CD14-positive monocyte (primary cell): Measurements from ENCODE around the gene PEX11G. TPM values are rescaled to one million over a fixed set of nuclear protein-coding genes. Genes with fewer than 3 reads are reported as not detected.

Experiments
- DNase-seq, 3 donors: peaks; one replicate each; pipeline ENCODE4 v3.0.0-alpha.2; 2011 to 2022
- H2AFZ ChIP-seq: 2 replicates; pipeline ENCODE4 v1.6.0; 2012; ENCODE audit warnings: mild to moderate bottlenecking, low read depth, low read length, inconsistent platforms; ENCODE audit not compliant: insufficient read depth, poor library complexity, severe bottlenecking
- H3K27ac ChIP-seq, 2 donors: 1 replicate in 1 of 2; 2 replicates in 1 of 2; pipeline ENCODE4 v1.5.1; 2012 to 2013; ENCODE audit warnings: low read length in 2 of 2, control low read depth in 1 of 2, inconsistent platforms in 1 of 2, low read depth in 1 of 2, mild to moderate bottlenecking in 1 of 2
- H3K27me3 ChIP-seq, 2 donors: one replicate each; pipeline versions ENCODE4 v1.6.0 to v1.6.1; 2011 to 2013; ENCODE audit warnings: low read length in 2 of 2; ENCODE audit not compliant: control insufficient read depth in 2 of 2, insufficient read depth in 2 of 2
- H3K36me3 ChIP-seq, 2 donors: replicated peaks in 1 of 2; 1 replicate in 1 of 2; 2 replicates in 1 of 2; pipeline versions ENCODE4 v1.5.1 to v1.6.1; 2012 to 2013; ENCODE audit warnings: low read length in 2 of 2, control low read depth in 1 of 2, inconsistent platforms in 1 of 2, mild to moderate bottlenecking in 1 of 2; ENCODE audit not compliant: insufficient read depth in 2 of 2, control insufficient read depth in 1 of 2
- H3K4me1 ChIP-seq, 2 donors: 1 replicate in 1 of 2; 2 replicates in 1 of 2; pipeline versions ENCODE4 v1.5.1 to v1.6.1; 2012 to 2013; ENCODE audit warnings: low read length in 2 of 2, control low read depth in 1 of 2, inconsistent platforms in 1 of 2, mild to moderate bottlenecking in 1 of 2, moderate library complexity in 1 of 2; ENCODE audit not compliant: insufficient read depth in 2 of 2, control insufficient read depth in 1 of 2
- H3K4me2 ChIP-seq: replicated peaks from 2 replicates; pipeline ENCODE3; 2012; ENCODE audit warnings: low read length, moderate library complexity, mild to moderate bottlenecking; ENCODE audit not compliant: poor library complexity, severe bottlenecking; ENCODE audit errors: extremely low read depth
- H3K4me3 ChIP-seq, 3 experiments: fragments of 200-600 bp in 1 of 3; sonication (generic) in 1 of 3; replicated peaks in 1 of 3; 1 replicate in 2 of 3; 2 replicates in 1 of 3; pipeline ENCODE4 v1.5.1; 2011 to 2013; ENCODE audit warnings: low read length in 3 of 3, mild to moderate bottlenecking in 3 of 3, control low read depth in 2 of 3, low read depth in 2 of 3, inconsistent platforms in 1 of 3, moderate library complexity in 1 of 3
- H3K79me2 ChIP-seq: 2 replicates; pipeline ENCODE4 v1.6.0; 2012; ENCODE audit warnings: mild to moderate bottlenecking, control low read depth, inconsistent platforms, low read length, moderate library complexity; ENCODE audit not compliant: insufficient read depth
- H3K9ac ChIP-seq: 2 replicates; pipeline ENCODE4 v1.6.0; 2017; ENCODE audit warnings: low read length, mild to moderate bottlenecking; ENCODE audit not compliant: insufficient read depth, poor library complexity, severe bottlenecking
- H3K9me3 ChIP-seq, 2 donors: replicated peaks in 1 of 2; 1 replicate in 1 of 2; 2 replicates in 1 of 2; pipeline versions ENCODE4 v1.5.1 to v1.6.1; 2012 to 2013; ENCODE audit warnings: low read length in 2 of 2, control low read depth in 1 of 2; ENCODE audit not compliant: control insufficient read depth in 1 of 2, insufficient read depth in 1 of 2
- H4K20me1 ChIP-seq: 2 replicates; pipeline ENCODE4 v1.6.0; 2012; ENCODE audit warnings: mild to moderate bottlenecking, low read length, control low read depth, moderate library complexity; ENCODE audit not compliant: insufficient read depth
- H3K27ac Mint-ChIP-seq, 7 donors: one replicate each; pipeline ENCODE4 v1.8.0; 2020; ENCODE audit warnings: mild to moderate bottlenecking in 7 of 7, mixed read lengths in 7 of 7, moderate library complexity in 6 of 7, inconsistent platforms in 2 of 7
- H3K27me3 Mint-ChIP-seq, 3 donors: one replicate each; pipeline ENCODE4 v1.8.0; 2021 to 2022; ENCODE audit warnings: low read depth in 3 of 3, mild to moderate bottlenecking in 3 of 3, mixed read lengths in 3 of 3, moderate library complexity in 3 of 3, inconsistent platforms in 1 of 3
- H3K36me3 Mint-ChIP-seq, 2 donors: one replicate each; pipeline ENCODE4 v1.8.0; 2020; ENCODE audit warnings: mixed read lengths in 2 of 2, inconsistent platforms in 1 of 2, mild to moderate bottlenecking in 1 of 2
- H3K4me1 Mint-ChIP-seq: one replicate; pipeline ENCODE4 v1.8.0; 2020; ENCODE audit warnings: mild to moderate bottlenecking, mixed read lengths
- H3K4me3 Mint-ChIP-seq, 2 donors: one replicate each; pipeline ENCODE4 v1.8.0; 2020; ENCODE audit warnings: mild to moderate bottlenecking in 2 of 2, mixed read lengths in 2 of 2, moderate library complexity in 1 of 2
- H3K9me3 Mint-ChIP-seq, 7 donors: one replicate each; pipeline ENCODE4 v1.8.0; 2020 to 2022; ENCODE audit warnings: mixed read lengths in 7 of 7, mild to moderate bottlenecking in 6 of 7, moderate library complexity in 6 of 7, inconsistent platforms in 2 of 7
- WGBS: methylation state at CpG from one replicate; pipeline ENCODE4 v1.1.5; 2013; ENCODE audit warnings: missing lambda C conversion rate; ENCODE audit not compliant: insufficient coverage; 5-methylcytosine and 5-hydroxymethylcytosine counted together
- intact Hi-C, 2 donors: fragments of 100-400 bp; cut with micrococcal nuclease; formaldehyde crosslinking; loops; one replicate each; pipeline versions ENCODE4 v1.15.0 to v1.15.1; 2023
- polyA plus RNA-seq, 3 donors: library from polyadenylated mRNA; depleted of rRNA in 1 of 3; unstranded in 2 of 3; stranded (reverse) in 1 of 3; fragments of 300-500 nt in 2 of 3; fragments of >200 nt in 1 of 3; fragmentation: Illumina TruSeq in 2 of 3; gene quantifications; 1 replicate in 2 of 3; 2 replicates in 1 of 3; pipeline ENCODE4 v1.2.3, GENCODE V29; 2012 to 2021
- TF ChIP-seq, protein P1 (sequence below): fragments of 200-600 bp; IDR thresholded peaks from one replicate; pipeline ENCODE4 v1.8.0; 2022; ENCODE audit warnings: antibody characterized with exemption, mild to moderate bottlenecking

The PEX11G gene
- polyA plus RNA-seq, 3 donors = 0.77 to 3.0 (median 1.4) TPM

- no peak overlapping the region for H3K4me3 ChIP-seq
- H3K9ac ChIP-seq = no peak overlapping the region
- no peak overlapping the region for H3K27ac ChIP-seq
- no peak overlapping the region for H3K4me2 ChIP-seq
- Mint-ChIP-seq H3K9me3 (peaks cover 0 to 8% (median 4%) of the 10 kb centered on the region in 7 donors), H3K4me3 (no peak overlapping the region), H3K27ac (peak overlapping the region in 2 of 7 donors; percentile 28 to 79), H3K36me3 (peaks cover 18 to 19% of the 10 kb centered on the region in 2 donors), H3K4me1 (peaks cover 23% of the 10 kb centered on the region), H3K27me3 (peaks cover 19 to 20% (median 20%) of the 10 kb centered on the region in 3 donors)
- no peak overlapping the region for H2AFZ ChIP-seq
- peaks cover 26 to 34% of the 10 kb centered on the region in 2 donors for H3K4me1 ChIP-seq
- TF ChIP-seq, protein P1, sequence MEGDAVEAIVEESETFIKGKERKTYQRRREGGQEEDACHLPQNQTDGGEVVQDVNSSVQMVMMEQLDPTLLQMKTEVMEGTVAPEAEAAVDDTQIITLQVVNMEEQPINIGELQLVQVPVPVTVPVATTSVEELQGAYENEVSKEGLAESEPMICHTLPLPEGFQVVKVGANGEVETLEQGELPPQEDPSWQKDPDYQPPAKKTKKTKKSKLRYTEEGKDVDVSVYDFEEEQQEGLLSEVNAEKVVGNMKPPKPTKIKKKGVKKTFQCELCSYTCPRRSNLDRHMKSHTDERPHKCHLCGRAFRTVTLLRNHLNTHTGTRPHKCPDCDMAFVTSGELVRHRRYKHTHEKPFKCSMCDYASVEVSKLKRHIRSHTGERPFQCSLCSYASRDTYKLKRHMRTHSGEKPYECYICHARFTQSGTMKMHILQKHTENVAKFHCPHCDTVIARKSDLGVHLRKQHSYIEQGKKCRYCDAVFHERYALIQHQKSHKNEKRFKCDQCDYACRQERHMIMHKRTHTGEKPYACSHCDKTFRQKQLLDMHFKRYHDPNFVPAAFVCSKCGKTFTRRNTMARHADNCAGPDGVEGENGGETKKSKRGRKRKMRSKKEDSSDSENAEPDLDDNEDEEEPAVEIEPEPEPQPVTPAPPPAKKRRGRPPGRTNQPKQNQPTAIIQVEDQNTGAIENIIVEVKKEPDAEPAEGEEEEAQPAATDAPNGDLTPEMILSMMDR = no peak
- WGBS = 97% methylated on average over 44 of the region's 51 CpGs
- no peak for DNase-seq
- peaks cover 2 to 14% of the 10 kb centered on the region in 2 donors for H3K27me3 ChIP-seq
- H3K79me2 ChIP-seq = peaks cover 14% of the 10 kb centered on the region
- no peaks in the 10 kb centered on the region for H3K9me3 ChIP-seq
- peaks cover 10 to 12% of the 10 kb centered on the region in 2 donors for H3K36me3 ChIP-seq
- intact Hi-C loops = no loop called here
- H4K20me1 ChIP-seq = peaks cover 16% of the 10 kb centered on the region
Measured at GRCh38 chr19:7520131-7521051, 31.6 kb upstream of the PEX11G start.

DNA sequence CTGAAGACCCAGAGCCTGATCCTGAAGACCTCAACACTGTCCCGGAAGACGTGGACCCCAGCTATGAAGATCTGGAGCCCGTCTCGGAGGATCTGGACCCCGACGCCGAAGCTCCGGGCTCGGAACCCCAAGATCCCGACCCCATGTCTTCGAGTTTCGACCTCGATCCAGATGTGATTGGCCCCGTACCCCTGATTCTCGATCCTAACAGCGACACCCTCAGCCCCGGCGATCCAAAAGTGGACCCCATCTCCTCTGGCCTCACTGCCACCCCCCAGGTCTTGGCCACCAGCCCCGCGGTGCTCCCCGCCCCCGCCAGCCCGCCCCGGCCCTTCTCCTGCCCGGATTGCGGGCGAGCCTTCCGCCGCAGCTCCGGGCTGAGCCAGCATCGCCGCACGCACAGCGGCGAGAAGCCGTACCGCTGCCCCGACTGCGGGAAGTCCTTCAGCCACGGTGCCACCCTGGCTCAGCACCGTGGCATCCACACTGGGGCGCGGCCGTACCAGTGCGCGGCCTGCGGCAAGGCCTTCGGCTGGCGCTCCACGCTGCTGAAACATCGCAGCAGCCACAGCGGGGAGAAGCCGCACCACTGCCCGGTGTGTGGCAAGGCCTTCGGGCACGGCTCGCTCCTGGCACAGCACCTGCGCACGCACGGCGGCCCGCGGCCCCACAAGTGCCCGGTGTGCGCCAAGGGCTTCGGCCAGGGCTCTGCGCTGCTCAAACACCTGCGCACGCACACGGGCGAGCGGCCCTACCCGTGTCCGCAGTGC, 30.7 kb upstream of the PEX11G start:
- peak overlapping the region in 1 of 2 donors; percentile 45 for H3K4me3 Mint-ChIP-seq
- H3K4me1 Mint-ChIP-seq = peaks cover 24% of the 10 kb centered on the region
- Histone ChIP-seq H3K36me3 (peaks cover 3 to 4% of the 10 kb centered on the region in 2 donors), H3K27ac (no peak overlapping the region), H4K20me1 (peaks cover 15% of the 10 kb centered on the region), H3K4me2 (no peak overlapping the region), H3K4me3 (no peak overlapping the region), H3K9ac (no peak overlapping the region), H3K27me3 (peaks cover 2 to 19% of the 10 kb centered on the region in 2 donors), H2AFZ (no peak overlapping the region), H3K9me3 (no peaks in the 10 kb centered on the region), H3K4me1 (peaks cover 26 to 34% of the 10 kb centered on the region in 2 donors), H3K79me2 (peaks cover 14% of the 10 kb centered on the region)
- WGBS = 97% methylated on average over 67 of the region's 74 CpGs
- no peak for DNase-seq
- TF ChIP-seq, protein P1 = no peak
- H3K27me3 Mint-ChIP-seq = peaks cover 25 to 27% (median 26%) of the 10 kb centered on the region in 3 donors
- intact Hi-C loops = no loop called here
- H3K9me3 Mint-ChIP-seq = peaks cover 0 to 9% (median 4%) of the 10 kb centered on the region in 7 donors
- peaks cover 10 to 13% of the 10 kb centered on the region in 2 donors for H3K36me3 Mint-ChIP-seq
- no peak overlapping the region for H3K27ac Mint-ChIP-seq
